NCI-H345 (cell line): Measurements from ENCODE around the gene COL27A1.
"Not testable (repeated sequence)": the region's sequence is repeated elsewhere in the genome, so short reads cannot be mapped to it uniquely, and the experiment has no call there.

Source experiments
- DNase-seq: peaks from one replicate; lab custom pipeline; 2025; lab: John Stamatoyannopoulos, UW

COL27A1 gene

DNA sequence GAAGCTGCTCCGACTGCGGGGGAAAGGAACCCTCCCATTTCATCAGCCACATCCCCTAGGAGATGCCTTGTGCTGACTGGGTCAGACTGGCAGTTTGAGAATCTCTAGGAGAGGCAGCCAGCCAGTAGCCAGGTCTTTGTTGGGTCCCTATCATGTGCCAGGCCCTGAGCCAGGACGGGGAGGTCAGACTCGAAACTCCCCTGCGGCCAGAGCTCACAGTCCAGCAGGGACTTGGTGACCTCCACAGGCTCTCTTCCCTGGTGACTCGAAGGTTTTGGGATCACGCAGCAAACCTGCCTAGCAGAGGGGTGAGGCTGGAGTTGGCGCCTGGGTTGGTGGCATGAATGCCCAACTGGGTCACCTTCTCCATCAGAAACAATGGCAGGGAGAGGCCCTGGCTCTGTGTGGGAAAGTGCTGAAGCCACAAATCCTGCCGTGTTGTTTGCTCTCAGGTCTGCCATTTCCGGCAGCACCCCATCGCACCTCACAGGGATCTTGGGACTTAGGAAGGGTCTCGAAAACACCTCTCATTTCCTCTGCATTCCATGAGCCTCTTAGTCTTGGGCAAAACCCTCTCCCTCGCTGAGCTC, 153.1 kb downstream of the COL27A1 start:
- DNase-seq: no peak

GRCh38 chr9:114309096-114309495, 153.8 kb downstream of the COL27A1 start:
- DNase-seq: no peak

DNA sequence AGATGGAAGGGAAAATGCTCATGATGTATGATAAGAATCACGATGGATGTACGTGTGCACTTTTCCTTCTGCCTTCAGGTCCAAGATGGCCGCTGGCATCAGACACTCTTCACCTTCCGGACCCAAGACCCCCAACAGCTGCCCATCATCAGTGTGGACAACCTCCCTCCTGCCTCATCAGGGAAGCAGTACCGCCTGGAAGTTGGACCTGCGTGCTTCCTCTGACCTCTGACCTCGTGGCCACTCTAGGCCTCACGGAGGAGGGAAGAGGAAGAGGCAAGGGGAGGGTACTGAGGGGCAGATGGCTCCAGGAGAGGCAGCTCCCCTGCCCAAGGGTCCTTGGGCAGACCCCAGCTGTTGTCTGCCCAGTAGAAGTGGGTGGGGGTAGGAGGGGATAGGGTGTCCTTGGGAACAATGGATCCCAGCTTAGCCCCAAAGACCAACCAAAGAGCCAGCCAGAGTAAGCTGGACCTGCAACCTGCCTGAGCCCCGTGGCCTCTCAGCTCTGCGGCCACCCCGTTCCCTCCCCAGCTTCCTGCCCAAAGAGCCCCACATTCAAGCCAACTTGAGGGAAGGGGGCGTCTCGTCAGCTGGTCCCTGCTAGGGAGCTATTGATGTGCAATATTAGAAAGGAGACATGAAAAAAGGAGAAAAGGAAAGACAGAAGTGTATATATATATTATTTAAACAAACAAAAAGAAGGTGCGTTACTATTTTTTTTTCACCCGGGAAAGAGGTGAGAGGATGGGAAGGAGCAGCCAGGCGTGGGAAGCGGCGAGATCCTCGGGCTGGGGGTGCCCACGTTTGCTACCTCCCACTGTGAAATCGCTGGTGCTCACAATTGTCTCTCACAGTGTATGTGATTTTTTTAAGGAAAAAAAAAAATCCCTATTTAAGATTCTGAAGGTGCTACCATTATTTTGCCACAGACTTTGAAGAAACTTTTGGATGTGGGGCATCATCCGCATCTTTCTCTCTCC, 155.4 kb downstream of the COL27A1 start:
- no peak for DNase-seq

DNA sequence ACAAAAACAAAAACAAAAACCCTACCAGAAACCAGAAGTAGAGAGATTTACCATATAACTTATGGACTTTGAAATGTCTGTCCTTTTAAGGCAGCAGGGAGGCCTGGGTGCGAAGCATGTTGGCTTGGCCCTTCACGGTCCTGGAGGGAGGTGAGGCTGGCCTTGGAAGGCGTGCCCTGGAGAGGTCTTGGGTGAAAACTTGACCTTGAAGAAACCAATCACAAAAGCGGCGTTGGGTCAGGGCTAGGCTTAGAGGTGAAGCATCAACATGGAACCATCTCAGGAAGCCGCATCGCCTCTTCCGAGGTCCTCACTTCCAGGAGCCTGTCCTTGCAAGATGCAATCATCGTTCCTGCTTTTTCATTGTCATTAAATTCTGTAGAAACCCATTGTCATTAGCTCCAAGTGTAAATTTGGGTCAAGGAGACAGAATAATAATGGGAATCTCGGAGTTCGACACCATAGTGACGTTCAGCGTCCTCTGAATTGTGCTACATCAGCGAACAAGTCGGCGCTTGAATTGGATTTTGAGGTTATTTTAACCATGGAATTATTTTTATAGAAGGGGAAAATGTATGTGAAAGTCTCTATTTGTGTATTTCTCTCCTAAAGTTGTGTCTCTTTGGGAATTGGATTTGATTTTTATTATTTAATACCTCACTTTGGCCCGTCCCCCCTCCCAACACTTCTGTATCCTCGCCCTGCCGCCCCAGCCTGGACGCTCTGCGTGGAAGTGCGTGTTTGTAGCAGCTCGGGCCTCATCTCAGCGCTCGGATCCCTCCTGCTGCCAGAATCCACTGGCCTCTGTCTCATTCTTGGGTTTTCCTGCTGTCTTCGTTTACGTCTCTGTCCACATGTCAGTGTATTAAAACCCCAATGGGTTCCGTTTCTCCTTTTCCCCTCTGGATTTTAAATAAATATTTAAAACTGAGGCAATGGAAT, 156.5 kb downstream of the COL27A1 start:
- DNase-seq: no peak

- no peak for DNase-seq
These were observed 157.2 kb downstream of the COL27A1 start for GRCh38 chr9:114312513-114312875.

DNA sequence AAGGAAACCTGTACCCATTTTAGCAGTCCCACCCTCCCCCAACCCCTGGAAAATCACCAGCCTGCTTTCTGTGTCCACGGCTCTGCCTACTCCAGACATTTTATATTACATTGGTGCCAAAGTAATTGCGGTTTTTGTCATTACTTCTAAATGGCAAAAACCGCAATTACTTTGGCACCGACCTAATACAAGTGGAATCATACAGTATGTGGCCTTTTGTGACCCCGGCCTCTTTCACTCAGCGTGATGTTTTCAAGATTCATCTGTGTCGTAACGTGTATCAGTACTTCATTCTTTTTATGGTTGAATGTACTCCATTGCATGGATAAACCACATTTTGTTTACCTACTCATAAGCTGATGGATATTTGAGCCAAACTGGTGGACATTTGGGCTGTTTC, 157.8 kb downstream of the COL27A1 start:
- DNase-seq: no peak

DNA sequence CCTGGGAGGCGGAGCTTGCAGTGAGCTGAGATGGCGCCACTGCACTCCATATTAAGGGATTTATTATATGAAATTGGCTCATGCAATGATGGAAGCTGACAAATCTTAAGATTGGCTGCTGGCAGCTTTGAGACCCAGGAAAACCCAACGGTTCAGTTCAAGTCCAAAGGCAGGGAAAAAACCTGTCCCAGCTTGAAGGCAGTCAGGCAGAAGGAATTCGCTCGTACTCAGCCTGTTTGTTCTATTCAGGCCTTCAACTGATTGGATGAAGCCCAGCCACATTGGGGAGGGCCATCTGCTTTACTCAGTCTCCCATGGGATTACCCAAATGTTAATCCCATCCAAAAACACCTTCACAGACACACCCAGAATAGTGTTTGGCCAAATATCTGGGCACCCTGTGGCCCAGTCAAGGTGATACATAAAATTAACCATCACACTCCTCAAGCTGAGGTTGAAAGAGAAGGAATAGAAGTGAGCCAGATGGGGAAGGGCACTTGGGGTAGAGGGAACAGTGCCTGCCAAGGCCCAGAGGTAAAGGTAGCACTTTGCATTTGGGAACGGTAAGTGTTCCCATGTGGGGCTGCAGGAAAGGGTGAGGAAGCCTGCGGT, 159.0 kb downstream of the COL27A1 start:
- DNase-seq: no peak

- no peak for DNase-seq
These were observed 159.8 kb downstream of the COL27A1 start for GRCh38 chr9:114314881-114315722.

DNA sequence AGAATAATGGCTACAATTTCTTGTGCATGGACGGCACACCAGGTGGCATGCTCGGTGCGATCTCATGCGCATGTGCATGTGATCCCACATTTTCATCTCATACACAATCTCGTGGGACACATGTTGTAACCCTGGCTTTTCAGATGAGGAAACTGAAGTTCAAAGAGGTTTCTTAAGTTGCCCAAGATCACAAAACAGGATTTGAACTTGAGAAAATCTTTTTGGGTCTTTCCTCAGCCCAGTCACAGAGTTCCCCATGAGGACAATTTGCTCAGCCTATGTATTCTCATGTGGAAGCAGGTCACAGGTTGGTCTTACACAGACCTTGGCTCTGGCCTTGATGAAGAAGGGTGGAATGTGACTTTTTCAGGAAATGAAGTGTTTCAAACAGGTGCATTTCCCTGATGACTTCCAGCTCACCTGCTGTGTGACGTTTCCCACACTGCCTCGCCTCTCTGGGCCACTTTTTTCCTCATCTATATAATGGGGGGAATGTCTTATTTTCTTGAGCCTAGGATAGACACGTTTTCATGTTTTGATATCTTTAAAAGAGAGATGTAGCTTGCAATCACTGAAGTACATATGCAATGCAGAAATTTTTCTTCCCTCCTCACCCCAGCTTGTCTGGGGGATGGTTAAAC, 160.5 kb downstream of the COL27A1 start:
- no peak for DNase-seq

- peak; percentile 40 for DNase-seq
These were observed 161.4 kb downstream of the COL27A1 start for GRCh38 chr9:114316605-114317230.

DNA sequence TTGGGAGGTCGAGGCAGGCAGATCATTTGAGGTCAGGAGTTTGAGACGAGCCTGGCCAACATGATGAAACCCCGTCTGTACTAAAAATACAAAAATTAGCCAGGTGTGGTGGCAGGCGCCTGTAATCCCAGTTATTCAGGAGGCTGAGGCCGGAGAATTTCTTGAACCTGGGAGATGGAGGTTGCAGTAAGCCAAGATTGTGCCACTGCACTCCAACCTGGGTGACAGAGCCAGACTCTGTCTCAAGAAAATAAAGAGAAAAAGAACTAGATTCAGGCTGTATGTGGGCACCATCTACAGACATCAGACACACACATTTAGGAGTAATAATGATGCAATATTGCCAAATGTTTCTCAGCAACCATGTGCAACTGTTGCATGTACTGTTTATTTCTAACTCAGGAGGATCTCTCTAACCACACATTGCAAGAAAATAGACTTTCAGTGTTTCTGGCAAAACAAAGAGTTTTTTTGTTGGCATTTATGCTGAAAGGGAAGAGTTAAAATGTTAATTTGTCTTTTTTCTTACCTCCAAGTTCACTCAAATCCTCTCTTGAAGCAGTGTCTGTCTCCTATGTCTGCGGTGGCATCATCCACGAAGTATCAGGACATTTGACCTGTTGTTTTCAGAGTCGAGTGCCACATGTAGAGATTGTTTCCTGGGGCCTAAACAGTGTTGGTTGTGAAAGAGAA, 162.5 kb downstream of the COL27A1 start:
- DNase-seq: no peak

- no peak for DNase-seq
These were observed 163.1 kb downstream of the COL27A1 start for GRCh38 chr9:114318416-114318815.

DNA sequence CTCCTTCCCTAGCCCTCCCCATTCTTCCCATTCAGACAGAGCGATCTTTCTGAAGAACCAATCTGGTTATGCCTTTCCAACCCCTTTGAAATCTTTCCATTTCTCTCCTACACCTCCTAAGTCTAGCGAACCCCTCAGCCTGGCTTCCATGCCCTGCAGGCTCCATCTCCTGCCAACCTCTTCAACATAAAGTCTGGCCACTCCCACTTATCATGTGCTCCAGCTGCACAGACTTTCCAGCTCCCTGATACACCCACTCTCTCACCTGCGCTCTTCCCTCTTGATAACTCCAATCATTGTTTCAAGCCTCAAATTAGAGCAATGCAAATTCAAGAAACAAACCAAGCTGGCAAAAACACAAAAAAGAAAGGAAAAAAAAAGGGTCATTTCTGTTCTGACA, 163.8 kb downstream of the COL27A1 start:
- peak; percentile 53 for DNase-seq

GRCh38 chr9:114320710-114321109, 165.4 kb downstream of the COL27A1 start:
- DNase-seq: not testable (repeated sequence)

DNA sequence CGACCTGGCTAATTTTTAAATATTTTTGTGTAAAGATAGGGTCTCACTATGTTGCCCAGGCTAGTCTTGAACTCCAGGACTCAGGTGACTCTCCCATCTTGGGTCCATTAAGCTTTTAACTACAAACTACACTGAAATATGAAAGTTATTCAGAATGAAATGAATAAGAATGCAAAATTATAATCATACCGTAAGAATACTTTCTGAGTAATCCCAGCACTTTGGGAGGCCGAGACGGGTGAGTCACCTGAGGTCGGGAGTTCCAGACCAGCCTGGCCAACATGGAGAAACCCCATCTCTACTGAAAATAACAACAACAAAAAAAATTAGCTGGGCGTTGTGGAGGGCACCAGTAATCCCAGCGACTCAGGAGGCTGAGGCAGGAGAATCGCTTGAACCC, 166.4 kb downstream of the COL27A1 start:
- no peak for DNase-seq

DNA sequence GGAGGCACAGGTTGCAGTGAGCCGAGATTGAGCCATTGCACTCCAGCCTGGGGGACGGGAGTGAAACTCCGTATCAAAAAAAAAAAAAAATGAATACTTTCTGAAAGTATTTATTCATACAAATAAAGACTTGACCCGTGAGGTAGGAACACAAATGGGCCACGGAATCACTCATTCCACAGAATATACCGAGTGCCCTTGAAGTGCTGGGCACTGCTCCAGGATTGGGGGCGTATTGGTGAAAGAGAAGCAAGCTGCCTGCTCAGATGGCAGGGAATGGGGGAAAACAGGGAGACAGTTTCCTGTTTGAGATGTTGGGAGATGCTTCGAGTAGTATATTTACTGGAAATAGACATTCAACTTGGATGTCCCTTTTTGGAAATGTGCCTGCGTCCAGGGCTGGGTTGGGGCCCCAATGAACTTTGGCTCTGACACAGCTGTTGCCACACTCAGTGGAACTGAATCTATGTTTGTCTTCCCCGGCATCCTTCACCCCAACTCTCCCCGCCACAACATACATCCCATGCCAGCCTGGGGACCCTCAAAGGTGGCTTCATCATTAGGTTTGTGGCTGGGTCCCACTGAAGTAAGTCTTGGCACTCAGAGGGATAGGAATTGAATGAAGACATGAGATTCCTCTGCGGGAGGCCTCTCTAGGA, 167.0 kb downstream of the COL27A1 start:
- not testable (repeated sequence) for DNase-seq

DNA sequence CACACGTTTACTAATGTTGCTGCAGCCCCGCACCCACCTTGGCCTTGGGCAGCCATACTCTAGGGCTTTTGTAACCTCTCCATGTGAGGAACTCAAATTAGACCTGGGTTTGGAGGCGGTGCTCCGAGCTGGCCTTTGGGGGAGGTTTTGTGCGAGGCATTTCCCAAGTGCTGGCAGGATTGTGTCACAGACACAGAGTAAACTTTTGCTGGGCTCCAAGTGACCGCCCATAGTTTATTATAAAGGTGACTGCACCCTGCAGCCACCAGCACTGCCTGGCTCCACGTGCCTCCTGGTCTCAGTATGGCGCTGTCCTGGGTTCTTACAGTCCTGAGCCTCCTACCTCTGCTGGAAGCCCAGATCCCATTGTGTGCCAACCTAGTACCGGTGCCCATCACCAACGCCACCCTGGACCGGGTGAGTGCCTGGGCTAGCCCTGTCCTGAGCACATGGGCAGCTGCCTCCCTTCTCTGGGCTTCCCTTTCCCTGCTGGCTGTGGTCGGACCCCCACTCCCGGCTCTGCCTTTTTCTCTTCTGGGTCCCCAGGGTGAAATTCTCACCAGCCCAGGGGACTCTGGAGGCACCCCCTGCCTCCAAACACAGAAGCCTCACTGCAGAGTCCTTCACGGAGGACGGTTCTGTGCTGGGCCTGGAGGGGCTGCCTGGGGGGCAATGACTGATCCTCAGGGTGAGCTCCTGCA, 167.6 kb downstream of the COL27A1 start, which contains the start of gene ORM1:
Gene ORM1 (plus strand): TSS at position 268 of the 701 bp plus-strand sequence. CDS start 36 bp downstream, at position 304.
- DNase-seq: not testable (repeated sequence)

DNA sequence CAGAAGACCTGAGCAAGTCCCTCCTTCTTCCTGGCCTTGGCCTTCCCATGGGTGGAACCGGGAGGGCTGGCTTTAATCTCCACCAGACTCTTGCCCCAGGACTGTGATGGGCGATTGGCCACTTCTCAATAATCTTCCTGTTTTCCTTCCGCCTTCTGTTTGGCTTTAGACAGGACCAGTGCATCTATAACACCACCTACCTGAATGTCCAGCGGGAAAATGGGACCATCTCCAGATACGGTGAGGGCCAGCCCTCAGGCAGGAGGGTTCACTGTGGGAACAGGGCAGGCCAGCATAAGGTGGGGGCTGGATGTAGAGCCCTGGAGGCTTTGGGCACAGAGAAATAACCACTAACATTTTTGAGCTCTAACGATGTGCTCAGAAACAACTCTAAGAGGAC, 168.5 kb downstream of the COL27A1 start:
- DNase-seq: not testable (repeated sequence)
